C4-2B (cell line): ENCODE measurements around the gene RBM47.

Source experiments
- H3K27ac ChIP-seq: fragments of 450-650 bp; 2 replicates; pipeline ENCODE4 v1.5.1; 2017
- CTCF ChIP-seq: fragments of 450-650 bp; conservative IDR thresholded peaks from 2 replicates; pipeline ENCODE4 v1.5.1; 2017; ENCODE audit warnings: mild to moderate bottlenecking
- ZFX ChIP-seq: fragments of 450-650 bp; IDR thresholded peaks from 2 replicates; pipeline ENCODE4 v1.6.1; 2017

The RBM47 gene

GRCh38 chr4:40388239-40388638 is 241.4 kb downstream of the RBM47 start:
- no peak for TF ChIP-seq ZFX
- TF ChIP-seq CTCF = no peak
- no peak overlapping the region for H3K27ac ChIP-seq

- TF ChIP-seq CTCF (no peak), ZFX (no peak)
- H3K27ac ChIP-seq = no peak overlapping the region
These were observed 249.0 kb downstream of the RBM47 start for GRCh38 chr4:40380647-40381046.

DNA sequence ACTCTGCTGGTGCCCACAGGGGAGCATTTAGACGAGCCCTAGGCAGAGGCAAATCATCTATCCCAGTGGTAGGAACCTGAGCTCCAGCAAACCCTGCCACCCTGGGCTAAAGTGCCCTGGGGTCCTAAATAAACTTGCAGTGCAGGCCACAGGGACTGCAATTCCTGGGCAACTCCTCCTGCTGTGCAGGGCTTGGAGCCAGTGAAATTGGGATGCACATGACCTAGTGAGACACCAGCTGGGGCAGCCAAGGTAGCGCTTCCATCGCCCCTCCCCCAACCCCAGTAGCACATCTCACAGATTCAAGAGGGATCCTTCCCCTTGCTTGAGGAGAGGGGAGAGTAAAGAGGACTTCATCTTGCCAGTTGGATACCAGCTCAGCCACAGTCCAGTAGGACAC is 250.4 kb downstream of the RBM47 start:
- H3K27ac ChIP-seq = no peak overlapping the region
- TF ChIP-seq ZFX (no peak), CTCF (no peak)

- TF ChIP-seq ZFX (no peak), CTCF (no peak)
- no peak overlapping the region for H3K27ac ChIP-seq
These were observed 251.0 kb downstream of the RBM47 start for GRCh38 chr4:40378619-40379018.

- TF ChIP-seq CTCF = no peak
- TF ChIP-seq ZFX = no peak
- H3K27ac ChIP-seq = no peak overlapping the region
These were observed 251.9 kb downstream of the RBM47 start for GRCh38 chr4:40377512-40378365.

GRCh38 chr4:40375620-40376019 is 254.0 kb downstream of the RBM47 start:
- H3K27ac ChIP-seq = no peak overlapping the region
- TF ChIP-seq ZFX = no peak

GRCh38 chr4:40375095-40375494 is 254.6 kb downstream of the RBM47 start:
- H3K27ac ChIP-seq = no peak overlapping the region
- TF ChIP-seq ZFX (no peak), CTCF (no peak)

DNA sequence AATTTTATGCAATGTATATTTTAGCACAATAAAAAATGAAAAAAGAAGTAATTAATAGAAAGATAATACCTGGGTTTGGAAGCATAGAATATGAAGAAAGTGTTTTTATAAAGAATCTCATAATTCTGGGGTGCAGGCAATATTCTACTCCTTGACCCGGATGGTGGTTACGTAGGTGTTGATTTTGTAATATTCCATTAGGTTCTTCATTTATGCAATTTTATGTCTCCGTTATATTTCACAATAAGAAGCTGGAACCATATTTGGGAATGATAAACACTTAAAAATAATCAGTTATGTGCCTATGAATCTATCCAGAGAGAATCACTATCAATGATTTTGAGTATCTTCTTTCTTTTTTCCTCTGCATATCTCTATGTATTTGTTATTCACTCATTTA is 256.0 kb downstream of the RBM47 start:
- TF ChIP-seq CTCF (no peak), ZFX (no peak)
- H3K27ac ChIP-seq = no peak overlapping the region
